Stomach smooth muscle (tissue), 2 donors: Measurements from ENCODE around the gene DDIAS.

Source experiments
- H3K27ac ChIP-seq: one replicate; pipeline ENCODE4 v1.7.0; 2013; ENCODE audit warnings: mild to moderate bottlenecking, low read length, inconsistent platforms
- H3K27me3 ChIP-seq, 2 donors: one replicate each; pipeline ENCODE4 v1.7.0; 2013; ENCODE audit warnings: low read length in 2 of 2; ENCODE audit not compliant: insufficient read depth in 2 of 2, control insufficient read depth in 1 of 2
- H3K36me3 ChIP-seq, 2 donors: one replicate each; pipeline ENCODE4 v1.7.0; 2013; ENCODE audit warnings: low read length in 2 of 2; ENCODE audit not compliant: control insufficient read depth in 2 of 2, insufficient read depth in 2 of 2
- H3K4me1 ChIP-seq: one replicate; pipeline ENCODE4 v1.7.0; 2013; ENCODE audit warnings: low read length; ENCODE audit not compliant: control insufficient read depth, insufficient read depth
- H3K4me3 ChIP-seq, 2 donors: one replicate each; pipeline ENCODE4 v1.7.0; 2013; ENCODE audit warnings: low read length in 2 of 2
- H3K9ac ChIP-seq, 2 donors: one replicate each; pipeline ENCODE4 v1.7.0; 2013; ENCODE audit warnings: low read length in 2 of 2, mild to moderate bottlenecking in 1 of 2
- H3K9me3 ChIP-seq, 2 donors: one replicate each; pipeline ENCODE4 v1.7.0; 2013; ENCODE audit warnings: low read length in 2 of 2; ENCODE audit not compliant: control insufficient read depth in 2 of 2
- donor health status: healthy.
- donor health status: Pancreatic carcinoma.

The DDIAS gene

GRCh38 chr11:82865841-82866240 is 35.7 kb upstream of the DDIAS start:
- Histone ChIP-seq H3K9me3 (no peaks in the 10 kb centered on the region), H3K9ac (no peak overlapping the region), H3K4me3 (no peak overlapping the region), H3K4me1 (no peaks in the 10 kb centered on the region), H3K36me3 (no peaks in the 10 kb centered on the region), H3K27ac (no peak overlapping the region), H3K27me3 (no peaks in the 10 kb centered on the region)

GRCh38 chr11:82867495-82868082 is 33.9 kb upstream of the DDIAS start:
- Histone ChIP-seq H3K4me3 (peak overlapping the region in 1 of 2 donors; percentile 44), H3K9me3 (no peaks in the 10 kb centered on the region), H3K27ac (no peak overlapping the region), H3K27me3 (no peaks in the 10 kb centered on the region), H3K36me3 (no peaks in the 10 kb centered on the region), H3K9ac (peak overlapping the region; percentile 4 to 21), H3K4me1 (no peaks in the 10 kb centered on the region)

- H3K9ac ChIP-seq, result no peak overlapping the region
- H3K9me3 ChIP-seq, result no peaks in the 10 kb centered on the region
- H3K4me3 ChIP-seq, result no peak overlapping the region
- no peak overlapping the region for H3K27ac ChIP-seq
- no peaks in the 10 kb centered on the region for H3K4me1 ChIP-seq
- no peaks in the 10 kb centered on the region for H3K27me3 ChIP-seq
- no peaks in the 10 kb centered on the region for H3K36me3 ChIP-seq
Observed at GRCh38 chr11:82869657-82870056, 31.9 kb upstream of the DDIAS start.

GRCh38 chr11:82871646-82872045 is 29.9 kb upstream of the DDIAS start:
- H3K27ac ChIP-seq, result no peak overlapping the region
- H3K36me3 ChIP-seq, result no peaks in the 10 kb centered on the region
- H3K4me1 ChIP-seq, result no peaks in the 10 kb centered on the region
- no peaks in the 10 kb centered on the region for H3K9me3 ChIP-seq
- H3K27me3 ChIP-seq, result no peaks in the 10 kb centered on the region
- no peak overlapping the region for H3K4me3 ChIP-seq
- H3K9ac ChIP-seq, result no peak overlapping the region

GRCh38 chr11:82872377-82873150 is 29.0 kb upstream of the DDIAS start:
- H3K9me3 ChIP-seq, result no peaks in the 10 kb centered on the region
- no peak overlapping the region for H3K9ac ChIP-seq
- H3K27ac ChIP-seq, result no peak overlapping the region
- no peak overlapping the region for H3K4me3 ChIP-seq
- no peaks in the 10 kb centered on the region for H3K36me3 ChIP-seq
- H3K4me1 ChIP-seq, result no peaks in the 10 kb centered on the region
- H3K27me3 ChIP-seq, result no peaks in the 10 kb centered on the region

GRCh38 chr11:82873919-82874333 is 27.6 kb upstream of the DDIAS start:
- Histone ChIP-seq H3K4me1 (no peaks in the 10 kb centered on the region), H3K9ac (no peak overlapping the region), H3K27me3 (no peaks in the 10 kb centered on the region), H3K4me3 (no peak overlapping the region), H3K27ac (no peak overlapping the region), H3K36me3 (no peaks in the 10 kb centered on the region), H3K9me3 (no peaks in the 10 kb centered on the region)

GRCh38 chr11:82874646-82875523 is 26.7 kb upstream of the DDIAS start:
- Histone ChIP-seq H3K4me3 (no peak overlapping the region), H3K4me1 (no peaks in the 10 kb centered on the region), H3K36me3 (no peaks in the 10 kb centered on the region), H3K9me3 (no peaks in the 10 kb centered on the region), H3K27ac (no peak overlapping the region), H3K9ac (no peak overlapping the region), H3K27me3 (no peaks in the 10 kb centered on the region)

- Histone ChIP-seq H3K27me3 (no peaks in the 10 kb centered on the region), H3K36me3 (no peaks in the 10 kb centered on the region), H3K27ac (no peak overlapping the region), H3K4me3 (no peak overlapping the region), H3K9me3 (peaks cover 0 to 3% of the 10 kb centered on the region in 2 donors), H3K4me1 (no peaks in the 10 kb centered on the region), H3K9ac (no peak overlapping the region)
Observed at GRCh38 chr11:82883853-82884252, 17.7 kb upstream of the DDIAS start.

- Histone ChIP-seq H3K27ac (no peak overlapping the region), H3K9ac (no peak overlapping the region), H3K27me3 (no peaks in the 10 kb centered on the region), H3K4me3 (no peak overlapping the region), H3K9me3 (no peaks in the 10 kb centered on the region), H3K36me3 (no peaks in the 10 kb centered on the region), H3K4me1 (no peaks in the 10 kb centered on the region)
Observed at GRCh38 chr11:82889133-82890001, 12.2 kb upstream of the DDIAS start.

GRCh38 chr11:82890002-82890341 is 11.6 kb upstream of the DDIAS start:
- Histone ChIP-seq H3K27me3 (no peaks in the 10 kb centered on the region), H3K36me3 (no peaks in the 10 kb centered on the region), H3K4me3 (no peak overlapping the region), H3K27ac (no peak overlapping the region), H3K4me1 (no peaks in the 10 kb centered on the region), H3K9me3 (no peaks in the 10 kb centered on the region), H3K9ac (no peak overlapping the region)
